ENCODE results near the gene CLTB.

GRCh38 chr5:176383248-176383905 is 33.0 kb downstream of the CLTB start:
- TF ChIP-seq CTCF (IDR thresholded peaks at IDR 0.05; ENCODE audit: low read depth, low read length, missing input control) (no peak), SP1 (IDR thresholded peaks at IDR 0.05) (no peak), MAX (IDR thresholded peaks at IDR 0.05) (no peak), JUND (IDR thresholded peaks at IDR 0.05) (no peak), EGR1 (IDR thresholded peaks at IDR 0.05; ENCODE audit: low read depth in 2 of 2) (no peak), RAD21 (IDR thresholded peaks at IDR 0.05) (no peak), HNF4G (IDR thresholded peaks at IDR 0.05) (no peak), YY1 (IDR thresholded peaks at IDR 0.05) (no peak), TAF1 (conservative IDR thresholded peaks at IDR 0.05) (no peak), ATF3 (IDR thresholded peaks at IDR 0.05) (no peak), GABPA (IDR thresholded peaks at IDR 0.05 in 1 of 2, conservative IDR thresholded peaks at IDR 0.05 in 1 of 2) (no peak)
- TF ChIP-seq, protein P1, sequence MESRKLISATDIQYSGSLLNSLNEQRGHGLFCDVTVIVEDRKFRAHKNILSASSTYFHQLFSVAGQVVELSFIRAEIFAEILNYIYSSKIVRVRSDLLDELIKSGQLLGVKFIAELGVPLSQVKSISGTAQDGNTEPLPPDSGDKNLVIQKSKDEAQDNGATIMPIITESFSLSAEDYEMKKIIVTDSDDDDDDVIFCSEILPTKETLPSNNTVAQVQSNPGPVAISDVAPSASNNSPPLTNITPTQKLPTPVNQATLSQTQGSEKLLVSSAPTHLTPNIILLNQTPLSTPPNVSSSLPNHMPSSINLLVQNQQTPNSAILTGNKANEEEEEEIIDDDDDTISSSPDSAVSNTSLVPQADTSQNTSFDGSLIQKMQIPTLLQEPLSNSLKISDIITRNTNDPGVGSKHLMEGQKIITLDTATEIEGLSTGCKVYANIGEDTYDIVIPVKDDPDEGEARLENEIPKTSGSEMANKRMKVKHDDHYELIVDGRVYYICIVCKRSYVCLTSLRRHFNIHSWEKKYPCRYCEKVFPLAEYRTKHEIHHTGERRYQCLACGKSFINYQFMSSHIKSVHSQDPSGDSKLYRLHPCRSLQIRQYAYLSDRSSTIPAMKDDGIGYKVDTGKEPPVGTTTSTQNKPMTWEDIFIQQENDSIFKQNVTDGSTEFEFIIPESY (IDR thresholded peaks at IDR 0.05) = no peak
- TF ChIP-seq, protein P2, sequence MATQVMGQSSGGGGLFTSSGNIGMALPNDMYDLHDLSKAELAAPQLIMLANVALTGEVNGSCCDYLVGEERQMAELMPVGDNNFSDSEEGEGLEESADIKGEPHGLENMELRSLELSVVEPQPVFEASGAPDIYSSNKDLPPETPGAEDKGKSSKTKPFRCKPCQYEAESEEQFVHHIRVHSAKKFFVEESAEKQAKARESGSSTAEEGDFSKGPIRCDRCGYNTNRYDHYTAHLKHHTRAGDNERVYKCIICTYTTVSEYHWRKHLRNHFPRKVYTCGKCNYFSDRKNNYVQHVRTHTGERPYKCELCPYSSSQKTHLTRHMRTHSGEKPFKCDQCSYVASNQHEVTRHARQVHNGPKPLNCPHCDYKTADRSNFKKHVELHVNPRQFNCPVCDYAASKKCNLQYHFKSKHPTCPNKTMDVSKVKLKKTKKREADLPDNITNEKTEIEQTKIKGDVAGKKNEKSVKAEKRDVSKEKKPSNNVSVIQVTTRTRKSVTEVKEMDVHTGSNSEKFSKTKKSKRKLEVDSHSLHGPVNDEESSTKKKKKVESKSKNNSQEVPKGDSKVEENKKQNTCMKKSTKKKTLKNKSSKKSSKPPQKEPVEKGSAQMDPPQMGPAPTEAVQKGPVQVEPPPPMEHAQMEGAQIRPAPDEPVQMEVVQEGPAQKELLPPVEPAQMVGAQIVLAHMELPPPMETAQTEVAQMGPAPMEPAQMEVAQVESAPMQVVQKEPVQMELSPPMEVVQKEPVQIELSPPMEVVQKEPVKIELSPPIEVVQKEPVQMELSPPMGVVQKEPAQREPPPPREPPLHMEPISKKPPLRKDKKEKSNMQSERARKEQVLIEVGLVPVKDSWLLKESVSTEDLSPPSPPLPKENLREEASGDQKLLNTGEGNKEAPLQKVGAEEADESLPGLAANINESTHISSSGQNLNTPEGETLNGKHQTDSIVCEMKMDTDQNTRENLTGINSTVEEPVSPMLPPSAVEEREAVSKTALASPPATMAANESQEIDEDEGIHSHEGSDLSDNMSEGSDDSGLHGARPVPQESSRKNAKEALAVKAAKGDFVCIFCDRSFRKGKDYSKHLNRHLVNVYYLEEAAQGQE (IDR thresholded peaks at IDR 0.05) = no peak

Measured in liver (tissue), 3 donors.